ENCODE measurements around the gene PSME1. TPM values are rescaled to one million over a fixed set of nuclear protein-coding genes. Genes with fewer than 3 reads are reported as not detected.

The PSME1 gene
- total and polyA plus RNA-seq, 10 of the 15 experiments (the other 5 are each of a cell fraction or from before 2014, with no cell fraction given) = 250 to 1,378 (median 412) TPM

GRCh38 chr14:24100982-24101494 lies 35.0 kb upstream of the PSME1 start:
- TF ChIP-seq IRF3 (IDR thresholded peaks at IDR 0.05) = no peak
- TF ChIP-seq ELK1 (IDR thresholded peaks at IDR 0.05; ENCODE audit: low read depth, low read length) = no peak
- TF ChIP-seq ZSCAN29 (IDR thresholded peaks at IDR 0.05) = no peak
- no peak for TF ChIP-seq SMAD1 (IDR thresholded peaks at IDR 0.05; ENCODE audit: low read depth, partially characterized antibody)
- TF ChIP-seq MLLT1 (IDR thresholded peaks at IDR 0.05) = no peak
- no peak for TF ChIP-seq YBX1 (IDR thresholded peaks at IDR 0.05)
- TF ChIP-seq SKIL (IDR thresholded peaks at IDR 0.05; ENCODE audit: low read depth, poor library complexity, severe bottlenecking) = no peak
- TF ChIP-seq BACH1 (IDR thresholded peaks at IDR 0.05; ENCODE audit: borderline replicate concordance) = no peak
- H3K4me3 ChIP-seq = no peak overlapping the region
- DNase-seq (ENCODE audit: low read depth, low spot score) (no peak), FAIRE-seq (no peak), ATAC-seq (no peak)
- no peaks in the 10 kb centered on the region for H4K20me1 ChIP-seq (ENCODE audit: control insufficient read depth, insufficient read depth)
- intact Hi-C loops (cut with micrococcal nuclease; ENCODE audit: unreplicated experiment) (no loop called here), in situ Hi-C loops (cut with MboI) (loop anchor here (25.0 kb wide), 1 partner anchor 789 kb away; the partner anchor contains the start of genes BCL2L2, PABPN1 and PPP1R3E)
- ChIA-PET SMC1A (ENCODE audit: uncharacterized antibody, unreplicated experiment) (interaction anchor here (0.6 to 1.6 kb wide), 3 partner anchors 8 to 47 kb away, joined by 4 to 5 read pairs (median 4); no protein-coding TSS in a partner anchor), POLR2A (interaction anchor here (1.0 kb wide), 1 partner anchor 13 kb away, joined by 3 read pairs; no protein-coding TSS in a partner anchor), CTCF (interaction anchor here (1.6 to 11.3 kb wide), 3 partner anchors 7 to 43 kb away, joined by 7 to 294 read pairs (median 8); partner anchors contain the start of gene PCK2), RAD21 (ENCODE audit: unreplicated experiment) (interaction anchor here (0.6 to 1.2 kb wide), 2 partner anchors 7 to 60 kb away, joined by 3 read pairs; partner anchors contain the start of gene IRF9)
- H3K9ac ChIP-seq (ENCODE audit: control insufficient read depth, insufficient read depth, low read length) = no peak overlapping the region
- H3K36me3 ChIP-seq (ENCODE audit: control insufficient read depth in 2 of 2, insufficient read depth in 2 of 2, low read length in 1 of 2) = peaks cover 11 to 14% of the 10 kb centered on the region in 2 experiments; a peak in 3 of 4 replicates
- no peak overlapping the region for H3K27ac ChIP-seq (ENCODE audit: control insufficient read depth, insufficient read depth)
- H3K9me3 ChIP-seq (replicated peaks; ENCODE audit: control insufficient read depth, insufficient read depth, low read length) = no peaks in the 10 kb centered on the region
- H2AFZ ChIP-seq (ENCODE audit: control insufficient read depth, low read depth, low read length) = no peak overlapping the region
- 88% methylated on average over 3 of the region's 3 CpGs for WGBS (ENCODE audit: insufficient coverage, insufficient replicate concordance, low lambda C conversion rate, missing lambda C conversion rate)
- H3K79me2 ChIP-seq (ENCODE audit: control insufficient read depth, insufficient read depth, low read length) = peaks cover 4% of the 10 kb centered on the region; the same call in 1 of the 2 replicates
- H3K4me2 ChIP-seq (ENCODE audit: control insufficient read depth, insufficient read depth) = no peak overlapping the region
- BruUV-seq (replicated peaks) = no TSS peak
- H3K4me1 ChIP-seq (ENCODE audit: control insufficient read depth, insufficient read depth, low read length) = no peaks in the 10 kb centered on the region
- H3K27me3 ChIP-seq (replicated peaks in 1 of 2; ENCODE audit: control insufficient read depth in 2 of 2, insufficient read depth in 2 of 2, low read length in 1 of 2) = no peaks in the 10 kb centered on the region
